IMR-90 (cell line): ENCODE data around the gene PTPRK. TPM values are rescaled to one million over a fixed set of nuclear protein-coding genes. Genes with fewer than 3 reads are reported as not detected.

Experiments
- ATAC-seq: fragments of 200-7000 bp; cut with Tn5 transposase; 2 replicates; pipeline ENCODE4 v1.9.1; 2020; ENCODE audit warnings: low read depth, mild to moderate bottlenecking, moderate library complexity
- BruUV-seq: library from RNA; stranded (reverse); fragments of 400-500 nt; replicated peaks from 2 replicates; lab custom pipeline; 2021; lab: Mats Ljungman, UMichigan
- CTCF ChIA-PET: fragments of 300-600 bp; formaldehyde crosslinking; extraction: SDS; loops from one replicate; lab custom pipeline; 2021; ENCODE audit warnings: antibody characterized with exemption; lab: Yijun Ruan, JAX
- POLR2A ChIA-PET: fragments of 300-600 bp; sonication (Branson Sonifier 250); formaldehyde crosslinking; loops from one replicate; lab custom pipeline; 2022; ENCODE audit warnings: antibody characterized with exemption; ENCODE audit not compliant: unreplicated experiment; lab: Charles Lee
- DNase-seq: peaks from one replicate; pipeline ENCODE4 v3.0.0; 2013
- H2AFZ ChIP-seq: replicated peaks from 2 replicates; pipeline ENCODE3; 2013; ENCODE audit warnings: low read length, mild to moderate bottlenecking; ENCODE audit not compliant: poor library complexity
- H2AK5ac ChIP-seq: 2 replicates; pipeline ENCODE4 v1.6.1; 2013; ENCODE audit warnings: low read depth, low read length, inconsistent platforms
- H2AK9ac ChIP-seq: replicated peaks from 2 replicates; pipeline ENCODE3; 2013; ENCODE audit warnings: mild to moderate bottlenecking, low read depth, low read length, moderate library complexity; ENCODE audit not compliant: poor library complexity
- H2BK120ac ChIP-seq: 2 replicates; pipeline ENCODE4 v1.6.1; 2013; ENCODE audit warnings: low read depth, low read length, inconsistent platforms
- H2BK15ac ChIP-seq: 3 replicates; pipeline ENCODE4 v1.6.1; 2013; ENCODE audit warnings: low read depth, low read length, inconsistent platforms
- H2BK20ac ChIP-seq: 2 replicates; pipeline ENCODE4 v1.6.1; 2013; ENCODE audit warnings: low read depth, mild to moderate bottlenecking, inconsistent platforms, low read length, moderate library complexity
- H2BK5ac ChIP-seq: 2 replicates; pipeline ENCODE4 v1.6.1; 2013; ENCODE audit warnings: mild to moderate bottlenecking, low read depth, low read length, inconsistent platforms; ENCODE audit not compliant: poor library complexity, severe bottlenecking
- H3K14ac ChIP-seq: replicated peaks from 2 replicates; pipeline ENCODE4 v1.6.1; 2013; ENCODE audit warnings: low read depth, low read length, inconsistent platforms
- H3K18ac ChIP-seq: 2 replicates; pipeline ENCODE4 v1.6.1; 2013; ENCODE audit warnings: low read depth, low read length, control low read depth
- H3K23ac ChIP-seq: 2 replicates; pipeline ENCODE4 v1.6.1; 2013; ENCODE audit warnings: low read depth, low read length, inconsistent platforms
- H3K27ac ChIP-seq: 2 replicates; pipeline ENCODE4 v1.5.1; 2013; ENCODE audit warnings: mild to moderate bottlenecking, control low read depth, low read length; ENCODE audit not compliant: insufficient read depth
- H3K27me3 ChIP-seq: 2 replicates; pipeline ENCODE4 v1.6.1; 2013; ENCODE audit warnings: low read length; ENCODE audit not compliant: control insufficient read depth, insufficient read depth
- H3K36me3 ChIP-seq: 2 replicates; pipeline ENCODE4 v1.6.1; 2013; ENCODE audit warnings: low read length, mixed read lengths; ENCODE audit not compliant: control insufficient read depth, insufficient read depth
- H3K4ac ChIP-seq: 2 replicates; pipeline ENCODE4 v1.6.1; 2013; ENCODE audit warnings: low read depth, low read length, inconsistent platforms
- H3K4me1 ChIP-seq: 2 replicates; pipeline ENCODE4 v1.6.1; 2013; ENCODE audit warnings: low read length, mixed read lengths; ENCODE audit not compliant: control insufficient read depth, insufficient read depth
- H3K4me2 ChIP-seq: 2 replicates; pipeline ENCODE4 v1.6.1; 2013; ENCODE audit warnings: low read depth, mild to moderate bottlenecking, control low read depth, low read length, moderate library complexity
- H3K4me3 ChIP-seq: 2 replicates; pipeline ENCODE4 v1.5.1; 2013; ENCODE audit warnings: low read depth, mild to moderate bottlenecking, control low read depth, low read length, moderate library complexity; ENCODE audit not compliant: insufficient read depth
- H3K56ac ChIP-seq: 2 replicates; pipeline ENCODE4 v1.6.1; 2013; ENCODE audit warnings: low read length, inconsistent platforms; ENCODE audit not compliant: insufficient read depth; ENCODE audit errors: extremely low read depth
- H3K79me1 ChIP-seq, 2 experiments: 2 replicates each; pipeline ENCODE4 v1.6.1; 2013; ENCODE audit warnings: low read length in 2 of 2, inconsistent platforms in 1 of 2, low read depth in 1 of 2
- H3K9ac ChIP-seq: 2 replicates; pipeline ENCODE4 v1.6.1; 2013; ENCODE audit warnings: low read depth, low read length, control low read depth
- H3K9me1 ChIP-seq: 2 replicates; pipeline ENCODE4 v1.6.1; 2013; ENCODE audit warnings: low read length, inconsistent platforms; ENCODE audit not compliant: insufficient read depth
- H3K9me3 ChIP-seq: 2 replicates; pipeline ENCODE4 v1.6.1; 2013; ENCODE audit warnings: low read length; ENCODE audit not compliant: control insufficient read depth, insufficient read depth
- H4K20me1 ChIP-seq: 2 replicates; pipeline ENCODE4 v1.6.1; 2013; ENCODE audit warnings: low read length, inconsistent platforms; ENCODE audit not compliant: insufficient read depth
- H4K5ac ChIP-seq: 2 replicates; pipeline ENCODE4 v1.6.1; 2013; ENCODE audit warnings: mild to moderate bottlenecking, low read depth, low read length, control low read depth
- H4K8ac ChIP-seq, 2 experiments: 2 replicates each; pipeline ENCODE4 v1.6.1; 2013; ENCODE audit warnings: low read depth in 2 of 2, low read length in 2 of 2, control low read depth in 1 of 2, inconsistent platforms in 1 of 2
- H4K91ac ChIP-seq: 2 replicates; pipeline ENCODE4 v1.6.1; 2013; ENCODE audit warnings: low read depth, low read length, inconsistent platforms; ENCODE audit not compliant: insufficient read depth
- BHLHE40 ChIP-seq: fragments of 150-350 bp; IDR thresholded peaks from 2 replicates; pipeline ENCODE4 v1.6.1; 2016; ENCODE audit warnings: mild to moderate bottlenecking, low read depth, low read length
- MXI1 ChIP-seq: IDR thresholded peaks from 2 replicates; pipeline ENCODE4 v1.6.1; 2012; ENCODE audit warnings: low read depth, mild to moderate bottlenecking, low read length, moderate library complexity, borderline replicate concordance
- POLR2A ChIP-seq: IDR thresholded peaks from 2 replicates; pipeline ENCODE4 v1.6.1; 2012; ENCODE audit warnings: mild to moderate bottlenecking, low read depth, low read length
- RFX5 ChIP-seq: IDR thresholded peaks from 2 replicates; pipeline ENCODE4 v1.8.0; 2012; ENCODE audit warnings: low read depth, mild to moderate bottlenecking, low read length, moderate library complexity
- SMC3 ChIP-seq: fragments of 150-350 bp; IDR thresholded peaks from 2 replicates; pipeline ENCODE4 v1.6.1; 2016; ENCODE audit warnings: low read depth, mild to moderate bottlenecking, antibody characterized with exemption, low read length, moderate library complexity
- dilution Hi-C: fragments of 300-500 bp; cut with HindIII; formaldehyde crosslinking; loops from one replicate; pipeline ENCODE4 v1.14.3; 2018; ENCODE audit warnings: low sequenced_read_pairs; ENCODE audit not compliant: unreplicated experiment
- in situ Hi-C: fragments of 300-500 bp; cut with MboI; formaldehyde crosslinking; loops from 3 replicates; pipeline ENCODE4 v1.14.3; 2019; ENCODE audit warnings: low sequenced_read_pairs, inconsistent platforms, mixed read lengths
- intact Hi-C: fragments of 100-400 bp; cut with micrococcal nuclease; formaldehyde crosslinking; loops from 2 replicates; pipeline ENCODE4 v1.10.0; 2022
- polyA plus RNA-seq, 3 experiments: library from polyadenylated mRNA; depleted of rRNA; stranded (reverse); fragments of >200 nt; gene quantifications; 2 replicates each; pipeline ENCODE4 v1.2.3, GENCODE V29; 2012; ENCODE audit warnings: low replicate concordance in 1 of 3
- total RNA-seq: library from RNA; depleted of rRNA; stranded (reverse); fragments of >200 nt; gene quantifications from 2 replicates; pipeline ENCODE4 v1.2.3, GENCODE V29; 2012

Gene PTPRK
- total and polyA plus RNA-seq, 2 of the 4 experiments (the other 2 are of a cell fraction): 18.0 to 80.8 TPM

- POLR2A ChIA-PET: no interaction called here
- no peak overlapping the region for H4K8ac ChIP-seq
- peaks cover 7% of the 10 kb centered on the region; the same call in 1 of the 2 replicates for H4K20me1 ChIP-seq
- H2AK9ac ChIP-seq: no peak overlapping the region
- no peak for ATAC-seq
- no peaks in the 10 kb centered on the region for H3K36me3 ChIP-seq
- no peak overlapping the region for H2AK5ac ChIP-seq
- H4K5ac ChIP-seq: no peak overlapping the region
- CTCF ChIA-PET: no interaction called here
- no peak overlapping the region for H2BK15ac ChIP-seq
- DNase-seq: no peak
- H3K27me3 ChIP-seq: no peaks in the 10 kb centered on the region
- H3K4me2 ChIP-seq: no peak overlapping the region
- intact Hi-C loops: loop anchor here (5.0 kb wide), 1 partner anchor 241 kb away; no protein-coding TSS in a partner anchor
- H2BK20ac ChIP-seq: no peak overlapping the region
- no peak overlapping the region for H4K91ac ChIP-seq
- H3K4me1 ChIP-seq: peaks cover 2% of the 10 kb centered on the region; the same call in 1 of the 2 replicates
- no peak overlapping the region for H3K9ac ChIP-seq
- H3K9me1 ChIP-seq: 0 out of 2 replicates have a peak, but pooled peaks cover 3% of the 10 kb centered on the region
- H3K4ac ChIP-seq: no peak overlapping the region
- H3K79me1 ChIP-seq: peaks cover 9 to 30% of the 10 kb centered on the region in 2 experiments; a peak in 3 of 4 replicates
- dilution Hi-C loops: no loop called here
- TF ChIP-seq BHLHE40 (no peak), POLR2A (no peak), MXI1 (no peak), RFX5 (no peak), SMC3 (no peak)
- no peak overlapping the region for H3K14ac ChIP-seq
- H3K27ac ChIP-seq: no peak overlapping the region
- H3K23ac ChIP-seq: no peak overlapping the region
- no TSS peak for BruUV-seq
- in situ Hi-C loops: no loop called here
- H2AFZ ChIP-seq: no peak overlapping the region
- no peak overlapping the region for H3K18ac ChIP-seq
- no peak overlapping the region for H3K4me3 ChIP-seq
- H2BK5ac ChIP-seq: no peak overlapping the region
- no peak overlapping the region for H3K56ac ChIP-seq
- H3K9me3 ChIP-seq: no peaks in the 10 kb centered on the region
- no peak overlapping the region for H2BK120ac ChIP-seq
Observed at GRCh38 chr6:128276311-128276710, 244.1 kb downstream of the PTPRK start.
